HG03060 (cell line): ENCODE results near the gene NSFL1C.
"Not testable (repeated sequence)": the region's sequence is repeated elsewhere in the genome, so short reads cannot be mapped to it uniquely, and the experiment has no call there.

Experiments used
- ATAC-seq: cut with Tn5 transposase; IDR thresholded peaks from one replicate; pipeline ENCODE4 v1.9.1; 2021; ENCODE audit warnings: low read depth, moderate number of reproducible peaks; ENCODE audit not compliant: unreplicated experiment

Gene NSFL1C

DNA sequence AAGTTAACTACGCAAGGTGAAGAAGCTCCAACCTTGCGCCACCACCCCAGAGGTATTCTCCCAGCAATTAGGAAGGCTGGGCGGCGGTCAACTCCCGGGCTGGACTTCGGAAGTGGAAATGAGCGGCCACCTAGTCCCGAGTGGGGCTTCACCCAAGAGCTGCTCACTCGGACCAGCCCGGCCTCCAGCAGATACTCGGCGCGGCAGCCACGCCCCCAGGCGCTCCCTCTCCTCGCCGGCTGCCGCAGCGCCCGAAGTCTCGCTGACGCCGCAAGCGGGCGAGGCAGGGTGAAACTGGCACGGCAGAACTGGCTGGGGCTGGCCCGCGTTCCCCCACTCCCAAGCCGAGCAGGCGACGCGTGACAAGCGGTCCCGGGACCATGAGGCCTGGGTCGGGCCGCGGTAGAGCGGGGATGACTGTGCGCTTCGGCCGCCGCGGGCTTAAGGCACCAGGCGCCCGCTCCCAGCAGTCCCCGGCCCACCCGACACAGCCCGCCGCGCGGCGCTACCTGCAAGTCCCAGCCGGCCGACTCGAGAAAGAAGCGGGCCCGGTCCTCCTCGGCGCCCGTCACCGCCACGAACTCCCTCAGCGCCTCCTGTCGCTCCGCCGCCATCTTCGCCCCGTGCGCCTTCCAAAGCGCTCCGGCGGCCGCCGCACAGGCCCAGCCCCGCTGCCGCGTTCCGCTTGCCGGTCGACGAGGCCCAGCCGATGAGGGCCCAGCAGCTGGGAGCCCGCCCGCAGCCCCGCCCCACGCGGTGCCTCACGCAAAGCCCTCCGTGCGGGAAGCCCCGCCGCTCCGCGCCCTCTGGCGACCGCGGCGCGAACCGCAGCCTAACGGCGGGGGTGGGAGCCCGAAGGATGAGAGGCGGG is at the start of gene NSFL1C:
TSS of gene NSFL1C (minus strand) at position 639 of the 871 bp plus-strand sequence. CDS start at position 614, 25 bp downstream.
- ATAC-seq = peak; percentile 52

DNA sequence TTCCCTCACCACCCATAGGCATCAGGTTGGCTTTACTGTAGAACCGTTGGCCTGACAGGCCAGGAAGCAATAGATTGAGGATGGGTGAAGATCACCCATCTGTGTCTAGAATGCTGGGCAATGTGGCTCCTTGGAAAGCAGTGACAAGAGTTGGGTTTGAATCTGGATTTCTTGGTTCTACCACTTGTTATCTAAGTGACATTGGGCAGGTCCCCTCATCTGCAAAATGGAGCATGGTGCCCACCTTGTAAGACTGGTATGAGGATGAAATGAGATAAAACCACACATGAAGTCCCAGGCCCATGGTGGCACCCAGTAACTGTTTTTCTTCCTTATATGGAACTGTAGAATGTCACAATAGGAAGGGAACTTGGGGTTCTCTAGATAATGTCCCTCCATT is 47.2 kb upstream of the NSFL1C start:
- no peak for ATAC-seq

DNA sequence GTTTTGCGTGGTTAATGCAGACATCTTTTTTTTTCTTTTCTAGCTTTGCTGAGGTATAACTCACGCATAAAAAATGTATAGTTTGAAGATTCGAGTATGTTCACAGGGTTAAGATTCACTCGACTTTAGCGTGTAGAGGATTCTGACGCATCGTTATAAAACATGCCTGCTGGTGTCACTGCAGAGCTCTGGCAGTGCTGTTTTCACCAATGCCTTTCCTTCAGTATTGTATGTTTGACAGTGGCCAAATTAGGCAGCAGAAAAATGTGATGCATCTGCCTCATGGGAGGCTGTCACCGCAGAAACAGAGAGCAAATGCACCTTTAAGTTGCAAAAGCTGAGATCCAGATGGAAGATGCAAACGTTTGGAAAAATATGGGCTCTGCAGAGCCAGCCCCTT is 42.6 kb upstream of the NSFL1C start:
- no peak for ATAC-seq

DNA sequence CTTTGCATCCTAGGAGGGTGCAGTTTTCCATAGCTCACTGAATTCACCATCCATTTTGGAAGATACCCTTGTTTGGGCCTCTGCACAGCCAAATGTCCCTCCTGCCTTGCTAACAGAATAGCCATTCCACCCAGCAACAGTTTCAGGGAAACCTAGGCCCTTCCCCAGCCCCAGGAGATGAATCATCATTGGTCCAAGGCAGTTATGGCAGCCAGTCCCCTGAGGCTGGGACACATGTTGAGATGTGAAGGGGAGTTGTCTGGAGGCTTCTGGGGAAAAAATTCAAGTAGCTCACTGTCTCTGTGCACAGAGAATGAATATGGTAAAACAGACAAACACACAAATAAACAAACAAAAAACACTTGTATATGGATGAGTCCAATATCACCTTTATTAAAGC is 41.9 kb upstream of the NSFL1C start:
- no peak for ATAC-seq

DNA sequence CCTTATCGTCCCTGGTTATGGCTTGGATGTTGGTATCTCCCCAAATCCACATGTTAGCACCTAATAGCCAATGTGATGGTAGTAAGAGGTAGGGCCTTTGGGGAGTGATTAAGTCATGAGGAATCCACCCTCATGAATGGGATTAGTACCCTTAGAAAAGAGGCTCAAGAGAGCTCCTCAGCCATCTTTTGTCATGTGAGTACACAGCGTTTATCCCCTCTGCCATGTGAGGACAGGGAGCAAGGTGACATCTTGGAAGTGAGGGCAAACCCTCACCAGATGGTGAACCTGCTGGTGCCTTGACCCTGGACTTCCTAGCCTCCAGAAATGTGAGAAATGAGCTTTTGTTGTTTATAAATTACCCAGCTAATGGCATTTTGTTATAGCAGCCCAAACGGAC is 40.6 kb upstream of the NSFL1C start:
- ATAC-seq = no peak

DNA sequence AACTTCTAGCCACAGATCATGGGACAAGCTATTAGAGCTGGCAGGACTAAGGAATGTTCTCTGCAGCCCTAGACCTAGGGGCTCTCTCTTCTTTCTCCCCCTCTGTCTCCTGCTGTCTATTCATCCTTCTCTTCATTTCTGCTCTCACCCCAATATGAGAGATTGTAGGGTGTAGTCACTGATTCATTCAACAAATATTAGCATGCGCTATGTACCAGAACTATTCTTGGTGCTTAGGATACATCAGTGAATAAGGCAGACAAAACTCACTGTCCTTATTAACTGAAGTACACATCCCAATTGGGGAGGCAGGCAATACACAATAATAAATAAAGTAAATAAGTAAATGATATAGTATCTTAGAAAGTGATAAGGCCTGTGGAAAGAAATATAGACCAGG is 39.2 kb upstream of the NSFL1C start:
- ATAC-seq = no peak

DNA sequence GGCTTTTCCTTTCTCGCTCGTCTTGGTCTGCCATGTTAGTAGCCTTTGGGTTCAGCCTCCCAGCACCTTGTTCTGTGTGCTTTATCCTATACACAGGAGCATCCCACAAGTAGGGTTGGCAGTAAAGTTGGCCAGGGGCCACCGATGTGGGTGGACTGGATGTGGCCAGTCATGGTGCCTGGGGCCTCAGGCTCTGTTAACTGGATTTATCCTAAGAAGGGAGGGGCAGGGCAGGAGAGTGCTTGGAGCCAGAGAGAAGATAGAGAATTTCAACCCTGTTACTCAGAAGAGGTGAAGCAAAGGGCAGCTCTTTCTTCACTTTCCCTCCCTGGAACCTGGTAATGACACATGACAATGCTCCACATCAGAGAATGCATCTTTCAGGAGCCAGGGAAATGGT is 38.7 kb upstream of the NSFL1C start:
- no peak for ATAC-seq

DNA sequence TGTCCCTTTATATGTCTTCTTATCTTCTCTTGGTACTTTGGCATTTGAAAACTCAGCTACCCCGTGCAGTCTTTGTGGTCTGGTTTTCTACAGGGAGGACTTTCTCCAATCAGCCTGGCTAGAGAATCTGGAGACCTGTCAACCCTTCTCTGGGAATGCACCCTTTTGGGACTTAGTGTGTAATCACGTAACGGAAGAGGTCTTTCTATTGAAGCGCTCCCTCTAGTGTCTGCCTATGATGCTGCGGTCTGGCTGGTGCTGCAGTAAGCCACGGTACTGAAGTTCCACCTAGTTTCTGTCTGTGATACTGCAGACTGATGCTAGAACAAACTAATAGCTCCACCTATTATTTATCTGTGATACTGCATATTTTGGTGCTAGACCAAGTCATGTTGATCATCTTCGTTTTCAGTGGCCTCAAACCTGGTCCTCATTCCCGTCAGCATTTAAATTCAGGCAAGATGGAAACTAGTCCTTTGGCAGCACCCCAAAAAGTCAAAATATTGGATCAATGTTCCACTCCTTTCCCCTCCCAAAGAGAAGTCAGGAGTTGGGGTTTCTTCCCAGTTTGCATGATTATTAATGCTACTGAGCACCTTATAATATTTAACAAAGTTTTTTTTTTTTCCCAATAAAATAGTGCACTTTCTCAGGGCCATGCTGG is 37.0 kb upstream of the NSFL1C start:
- peak; percentile 89 for ATAC-seq

DNA sequence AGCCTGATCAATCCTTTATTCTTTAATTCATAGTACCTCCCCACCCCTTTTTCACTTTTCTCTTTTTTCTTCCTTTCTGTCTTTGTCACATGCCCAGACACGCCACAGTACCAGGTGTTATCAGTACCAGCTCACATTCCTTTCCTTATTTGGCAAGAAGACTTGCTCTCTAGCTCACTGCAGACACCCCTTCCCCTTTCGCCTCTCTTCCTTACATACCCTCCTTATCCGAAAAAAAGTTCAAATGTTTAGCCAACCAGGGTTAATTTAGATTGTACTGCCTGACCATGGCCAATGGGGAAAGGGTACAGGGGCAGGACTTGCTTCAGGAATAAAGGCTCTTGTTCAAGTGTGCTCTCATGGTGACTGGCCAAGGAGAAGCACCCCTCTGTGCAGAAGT is 33.8 kb upstream of the NSFL1C start:
- ATAC-seq = no peak

DNA sequence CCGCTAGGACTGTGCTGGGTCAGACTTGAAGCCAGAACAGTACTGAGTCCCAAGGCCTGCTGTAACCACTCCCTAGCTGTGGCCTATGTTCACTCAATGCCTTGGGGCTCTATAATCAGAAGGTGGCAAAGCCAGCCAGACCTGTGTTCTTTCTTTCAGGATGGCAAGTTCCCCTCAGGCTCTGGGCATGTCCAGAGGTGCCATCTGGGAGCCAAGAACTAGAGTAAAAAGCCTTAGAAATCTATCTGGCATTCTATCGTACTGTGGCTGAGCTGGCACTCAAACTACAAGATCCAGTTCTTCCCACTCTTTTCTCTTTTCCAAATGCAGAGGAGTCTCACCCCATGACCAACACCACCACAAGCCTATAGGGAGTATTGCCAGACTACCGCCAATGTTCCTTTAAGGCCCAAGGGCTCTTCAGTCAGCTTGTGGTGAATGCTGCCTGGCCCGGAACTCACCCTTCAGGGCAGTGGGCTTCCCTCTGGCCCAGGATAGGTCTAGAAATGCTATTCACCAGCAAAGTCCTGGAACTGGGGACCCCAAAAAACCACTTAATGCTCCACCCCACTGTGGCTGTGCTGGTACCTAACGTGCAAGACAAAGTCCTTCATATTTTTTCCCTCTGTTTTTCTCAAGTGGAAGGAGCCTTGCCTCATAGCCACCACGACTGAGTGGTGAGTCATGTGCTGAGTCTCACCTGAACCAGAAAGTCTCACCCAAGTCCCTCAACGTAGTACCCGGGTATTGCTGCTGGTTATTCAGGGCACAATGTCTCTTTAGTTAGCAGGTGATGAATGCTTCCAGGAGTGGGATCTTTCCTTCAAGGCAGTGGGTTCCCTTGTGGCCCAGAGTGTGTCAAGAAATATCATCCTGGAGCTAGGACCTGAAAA is 33.1 kb upstream of the NSFL1C start:
- ATAC-seq = no peak

DNA sequence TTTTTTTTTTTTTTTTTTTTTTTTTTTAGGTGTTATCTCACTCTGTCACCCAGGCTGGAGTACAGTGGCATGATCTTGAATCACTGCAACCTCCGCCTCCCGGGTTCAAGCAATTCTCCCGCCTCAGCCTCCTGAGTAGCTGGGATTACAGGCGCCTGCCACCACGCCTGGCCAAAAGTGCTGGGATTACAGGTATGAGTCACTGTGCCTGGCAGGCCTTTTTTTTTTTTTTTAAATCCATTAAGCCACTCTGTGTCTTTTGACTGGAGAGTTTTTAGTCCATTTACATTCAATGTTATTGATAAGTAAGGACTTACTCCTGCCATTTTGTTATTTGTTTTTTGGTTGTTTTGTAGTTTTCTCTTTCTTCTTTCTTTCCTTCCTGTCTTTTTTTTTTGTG is 30.7 kb upstream of the NSFL1C start:
- not testable (repeated sequence) for ATAC-seq

DNA sequence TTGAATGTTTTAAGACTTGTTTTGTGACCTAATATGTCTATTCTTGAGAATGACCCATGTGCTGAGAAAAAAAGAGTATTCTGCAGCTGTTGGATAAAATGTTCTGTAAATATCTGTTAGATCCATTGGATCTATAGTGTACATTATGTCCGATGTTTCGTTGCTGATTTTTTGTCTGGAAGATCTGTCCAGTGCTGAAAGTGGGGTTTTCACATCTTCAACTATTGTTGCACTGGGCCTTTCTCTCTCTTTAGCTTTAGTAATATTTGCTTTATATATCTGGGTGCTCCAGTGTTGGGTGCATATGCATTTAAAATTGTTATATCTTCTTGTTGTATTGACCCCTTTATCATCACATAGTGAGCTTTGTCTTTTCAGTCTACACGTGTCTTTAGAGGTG is 30.3 kb upstream of the NSFL1C start:
- ATAC-seq = no peak

DNA sequence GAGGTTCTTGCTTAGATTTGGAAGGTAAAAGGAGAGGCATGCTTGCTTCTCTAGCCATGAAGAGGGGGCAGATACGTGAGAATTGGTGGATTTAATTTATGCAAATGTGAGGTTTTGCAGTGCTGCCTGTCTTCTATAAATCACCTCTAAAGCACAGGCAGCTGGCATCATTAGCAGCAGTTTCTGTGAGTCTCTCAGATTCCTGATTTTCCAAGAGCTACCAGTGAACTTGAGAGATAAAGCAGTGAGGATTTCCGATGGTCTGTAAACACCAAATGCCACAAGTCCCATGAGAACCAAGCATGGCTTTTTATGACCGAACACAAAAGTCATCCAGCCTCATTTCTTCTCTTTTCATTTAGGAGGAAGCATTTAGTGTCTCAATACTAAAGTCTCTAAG is 27.8 kb upstream of the NSFL1C start:
- no peak for ATAC-seq

DNA sequence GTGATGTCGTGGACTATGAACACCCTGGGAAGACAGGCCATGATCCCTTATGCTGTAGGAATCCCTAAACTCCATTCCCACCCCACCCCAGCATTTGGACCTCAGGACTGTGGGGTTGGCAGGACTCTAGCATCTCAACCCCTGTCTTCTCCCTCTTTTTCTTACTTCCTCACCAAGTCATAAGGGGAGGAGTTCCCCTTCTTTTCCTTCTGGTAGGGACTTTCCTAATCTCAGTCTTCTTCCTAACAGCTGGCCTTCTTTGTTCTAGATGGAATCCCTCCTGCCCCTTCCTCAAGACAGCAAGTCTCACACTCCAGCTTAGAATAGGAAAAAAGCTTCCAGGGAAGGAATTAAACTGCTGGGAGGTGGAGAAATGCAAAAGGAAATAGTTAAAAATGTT is 26.9 kb upstream of the NSFL1C start:
- ATAC-seq = no peak

DNA sequence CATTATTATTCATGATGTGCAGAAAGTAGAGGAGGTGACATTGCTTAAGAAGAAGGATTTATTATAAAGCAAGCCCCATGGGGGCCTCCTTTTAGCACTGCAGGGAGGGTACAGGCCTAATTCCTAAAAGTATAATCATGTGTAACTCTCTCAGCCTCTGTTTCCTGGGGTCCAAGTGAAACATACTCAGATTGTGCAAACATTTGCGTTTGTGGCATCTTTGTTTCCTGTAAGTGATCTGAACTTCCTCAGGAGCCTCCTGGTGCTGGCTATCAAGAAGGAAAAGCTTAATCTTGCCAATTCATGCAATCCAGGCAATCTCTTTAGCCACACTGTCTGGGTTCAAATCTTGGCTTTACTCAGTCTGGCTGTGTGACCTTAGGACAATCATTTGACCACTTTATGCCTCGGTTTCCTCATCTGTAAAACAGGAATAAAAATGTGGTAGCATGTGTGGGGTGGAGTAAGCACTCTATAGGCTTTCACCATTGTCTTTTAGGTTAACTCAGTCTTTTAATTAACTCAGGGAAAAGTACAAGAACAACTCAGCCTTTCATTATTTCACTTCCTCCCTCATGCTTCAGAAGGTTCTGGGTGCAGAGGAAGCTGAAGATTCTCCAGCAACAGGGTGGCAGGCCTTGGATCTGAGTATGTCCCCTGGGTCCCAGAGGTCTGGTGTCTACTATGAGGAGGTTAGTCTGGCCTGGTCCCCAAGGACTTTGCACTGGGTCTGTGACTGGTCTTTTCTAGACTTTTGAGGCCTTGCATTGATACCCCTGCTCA is 25.4 kb upstream of the NSFL1C start:
- no peak for ATAC-seq

DNA sequence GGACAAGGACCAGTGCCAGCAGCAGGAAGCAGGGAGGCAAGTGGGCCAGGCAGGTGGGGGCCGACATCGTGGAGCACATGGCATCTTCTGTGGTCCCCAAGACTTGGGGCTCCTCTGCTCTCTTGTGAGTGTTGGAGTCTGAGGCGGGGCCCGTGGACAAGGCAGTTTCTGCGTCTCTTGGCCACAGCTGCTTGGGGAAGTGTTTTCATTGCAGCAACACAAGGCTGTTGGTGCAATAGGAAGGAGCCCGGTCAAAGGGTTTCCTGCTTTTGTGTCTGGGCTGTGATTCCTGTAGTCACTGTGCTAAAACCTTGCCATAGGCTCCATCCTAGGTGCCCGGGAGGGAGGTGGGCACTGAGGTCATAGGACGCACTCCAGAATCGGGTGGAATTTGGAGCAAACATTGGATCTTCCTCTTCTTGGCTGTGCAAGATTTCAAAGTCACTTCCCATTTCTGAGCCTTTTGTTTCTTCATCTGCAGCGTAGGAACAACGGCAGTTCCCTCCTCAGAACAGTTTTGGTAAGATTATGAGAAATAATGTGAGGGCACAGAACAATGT is 24.7 kb upstream of the NSFL1C start, which contains the start of gene SIRPB2:
TSS of gene SIRPB2 (minus strand) at position 140 of the 560 bp plus-strand sequence. CDS start at position 79, 61 bp downstream.
- no peak for ATAC-seq

DNA sequence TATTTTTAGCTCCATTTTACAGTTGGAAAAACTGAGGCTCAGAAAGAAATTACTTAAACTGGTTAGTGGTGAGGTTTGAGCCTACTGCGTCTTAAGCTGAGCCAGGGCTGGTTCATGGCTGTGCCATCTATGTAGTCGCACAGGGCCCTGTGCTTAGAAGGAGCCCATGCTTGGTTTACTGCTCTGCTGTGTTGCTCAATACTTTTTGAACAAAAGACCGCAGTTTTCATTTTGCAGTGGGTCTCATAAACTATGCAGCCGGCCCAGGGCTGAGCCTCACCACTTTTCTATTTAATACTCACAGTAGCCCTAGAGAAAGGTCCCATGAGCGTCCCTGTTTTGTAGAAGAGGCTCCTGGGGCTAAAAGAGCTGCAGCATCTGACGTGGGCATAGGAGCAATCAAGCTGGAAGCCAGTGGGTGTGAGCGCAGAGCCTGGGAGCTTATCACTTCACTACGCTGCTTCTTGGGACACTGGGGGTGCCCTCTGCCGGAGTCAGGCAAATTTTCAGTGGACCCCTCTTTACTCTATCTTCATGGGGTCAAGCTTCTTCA is 24.1 kb upstream of the NSFL1C start:
- no peak for ATAC-seq

DNA sequence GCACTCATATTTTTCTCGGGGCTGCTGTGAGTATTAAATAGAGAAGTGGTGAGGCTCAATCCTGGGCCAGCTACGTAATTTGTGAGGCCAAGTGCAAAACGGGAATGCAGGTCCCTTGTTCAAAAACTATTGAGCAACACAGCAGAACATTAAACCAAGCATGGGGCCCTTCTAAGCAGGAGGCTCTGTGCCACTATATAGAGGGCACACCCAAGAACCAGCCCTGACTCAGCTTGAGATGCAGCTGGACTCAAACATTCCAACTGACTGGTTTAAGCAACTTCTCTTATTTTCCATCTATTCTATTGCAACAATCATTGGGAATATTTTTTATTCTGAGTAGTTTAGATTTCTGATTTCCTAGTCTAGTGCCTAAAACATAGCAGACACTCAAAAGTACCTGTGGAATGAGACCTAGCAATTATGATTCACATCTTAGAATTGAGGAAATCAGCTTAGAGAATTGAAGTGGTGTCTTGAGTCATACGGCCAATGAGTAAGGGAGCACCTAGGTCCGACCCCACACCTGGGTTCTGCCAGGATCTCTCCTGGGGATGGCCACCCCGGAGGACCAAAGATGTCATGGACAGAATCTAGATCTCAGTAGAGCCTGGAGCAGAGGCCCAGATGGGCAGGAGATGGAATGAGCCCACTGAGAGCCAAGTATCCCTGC is 23.3 kb upstream of the NSFL1C start:
- ATAC-seq = no peak

DNA sequence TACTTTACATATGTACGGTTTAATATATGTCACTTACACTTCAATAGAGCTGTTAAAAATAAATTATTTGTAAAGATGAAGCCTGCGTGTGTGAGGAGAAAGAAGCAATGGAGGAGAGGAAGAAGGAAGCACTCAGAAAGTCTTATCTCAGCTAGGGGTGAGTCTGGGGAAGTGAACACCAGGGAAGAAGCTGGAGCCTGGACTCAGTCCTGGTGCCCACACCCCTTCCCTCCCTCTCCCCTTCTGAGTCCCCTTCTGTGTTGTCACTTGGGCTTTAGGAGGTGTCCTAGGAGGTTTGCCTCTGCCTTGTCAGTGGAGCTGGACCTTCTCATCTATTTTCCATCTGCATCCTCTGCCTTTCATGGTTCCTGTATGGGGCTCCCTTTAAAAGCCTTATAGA is 22.7 kb upstream of the NSFL1C start:
- ATAC-seq = no peak
